Cardiac muscle cell (in vitro differentiated cells and primary cell): ENCODE results near the gene XKR7. TPM values are rescaled to one million over a fixed set of nuclear protein-coding genes. Genes with fewer than 3 reads are reported as not detected.

Source experiments
- DNase-seq, 2 donors: peaks; one replicate each; pipeline versions ENCODE4 v3.0.0 to v3.0.0-alpha.2; 2010 to 2017; ENCODE audit warnings: low read depth in 1 of 2, low spot score in 1 of 2
- H3K27ac ChIP-seq: fragments of 200-600 bp; sonication (generic); 2 replicates; pipeline ENCODE4 v1.5.1; 2016
- H3K27me3 ChIP-seq: fragments of 200-600 bp; sonication (generic); 2 replicates; pipeline ENCODE4 v1.6.0; 2016; ENCODE audit warnings: control low read depth
- H3K36me3 ChIP-seq: fragments of 200-600 bp; sonication (generic); 2 replicates; pipeline ENCODE4 v1.5.1; 2016; ENCODE audit warnings: control low read depth
- H3K4me1 ChIP-seq: fragments of 200-600 bp; sonication (generic); 2 replicates; pipeline ENCODE4 v1.8.1; 2017; ENCODE audit warnings: low read depth, mild to moderate bottlenecking, mixed run types
- H3K4me3 ChIP-seq: fragments of 200-600 bp; sonication (generic); 2 replicates; pipeline ENCODE4 v1.5.1; 2016; ENCODE audit warnings: mild to moderate bottlenecking
- H3K9me3 ChIP-seq: fragments of 200-600 bp; sonication (generic); 2 replicates; pipeline ENCODE4 v1.5.1; 2017; ENCODE audit warnings: low read depth, mild to moderate bottlenecking, control low read depth
- CTCF ChIP-seq: IDR thresholded peaks from 2 replicates; pipeline ENCODE4 v1.5.1; 2012; ENCODE audit warnings: low read depth, mild to moderate bottlenecking, low read length
- polyA plus RNA-seq: library from polyadenylated mRNA; unstranded; fragments of >200 nt; fragmentation: Nextera tagmentation; extraction: Ambion mirVana; gene quantifications from 2 replicates; pipeline ENCODE4 v1.2.1, GENCODE V29; 2016
- total RNA-seq: library from RNA; depleted of rRNA; stranded (reverse); fragments of >200 nt; gene quantifications from 2 replicates; pipeline ENCODE4 v1.2.3, GENCODE V29; 2016

The XKR7 gene
- total and polyA plus RNA-seq, 2 experiments from 2014 or later, result 0.03 TPM; not detected in 1

DNA sequence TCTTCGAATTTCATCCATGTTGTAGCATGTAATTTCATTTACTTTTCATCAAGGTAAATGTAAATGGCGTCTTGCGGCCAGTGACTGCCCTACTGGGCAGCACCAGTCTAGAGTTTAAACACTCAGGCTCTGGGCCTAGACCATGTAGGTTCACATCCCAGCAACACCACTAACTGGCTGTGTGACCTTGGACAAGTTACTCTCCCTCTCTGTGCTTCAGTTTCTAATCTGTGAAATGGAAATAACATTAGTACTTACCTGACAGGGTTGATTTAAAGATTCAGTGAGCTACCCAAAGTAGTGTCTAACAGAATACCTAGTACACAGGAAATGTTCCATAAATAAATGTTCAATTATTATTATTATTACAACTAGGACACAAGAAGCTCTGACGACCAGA lies 45.4 kb upstream of the XKR7 start:
- no peak for TF ChIP-seq CTCF
- Histone ChIP-seq H3K4me1 (peaks cover 17% of the 10 kb centered on the region), H3K27me3 (no peaks in the 10 kb centered on the region), H3K9me3 (no peaks in the 10 kb centered on the region), H3K27ac (no peak overlapping the region), H3K4me3 (no peak overlapping the region), H3K36me3 (no peaks in the 10 kb centered on the region)
- no peak for DNase-seq

- H3K9me3 ChIP-seq, result no peaks in the 10 kb centered on the region
- H3K36me3 ChIP-seq, result no peaks in the 10 kb centered on the region
- no peak for TF ChIP-seq CTCF
- H3K27me3 ChIP-seq, result no peaks in the 10 kb centered on the region
- peak in 1 of 2 donors; percentile 3 for DNase-seq
- H3K4me3 ChIP-seq, result no peak overlapping the region
- H3K4me1 ChIP-seq, result peaks cover 8% of the 10 kb centered on the region
- no peak overlapping the region for H3K27ac ChIP-seq
Measured at GRCh38 chr20:31923388-31924331, 44.3 kb upstream of the XKR7 start.

- H3K4me3 ChIP-seq, result no peak overlapping the region
- H3K9me3 ChIP-seq, result no peaks in the 10 kb centered on the region
- H3K27ac ChIP-seq, result no peak overlapping the region
- H3K36me3 ChIP-seq, result no peaks in the 10 kb centered on the region
- no peak for DNase-seq
- peaks cover 4% of the 10 kb centered on the region for H3K4me1 ChIP-seq
- no peak for TF ChIP-seq CTCF
- no peaks in the 10 kb centered on the region for H3K27me3 ChIP-seq
Measured at GRCh38 chr20:31924561-31924960, 43.4 kb upstream of the XKR7 start.

DNA sequence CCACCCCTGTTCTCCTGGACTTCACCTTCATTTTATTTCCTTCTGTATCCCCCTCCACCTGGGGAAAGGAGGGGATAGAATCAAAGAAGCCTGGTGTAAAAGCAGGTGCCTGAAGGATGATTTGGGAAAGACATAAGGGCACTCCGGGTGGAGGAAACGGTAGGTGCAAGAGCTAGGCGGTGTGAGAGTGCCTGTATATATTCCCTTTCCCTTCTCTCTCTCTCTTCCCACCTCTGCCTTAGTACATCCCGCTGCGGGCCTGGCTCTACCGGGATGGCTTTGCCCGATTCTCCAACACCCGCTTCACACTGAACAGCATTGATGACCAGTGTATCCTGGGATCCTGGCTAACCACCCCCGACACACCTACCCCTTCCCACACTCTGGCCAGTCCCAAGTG lies 42.3 kb upstream of the XKR7 start:
- Histone ChIP-seq H3K36me3 (no peaks in the 10 kb centered on the region), H3K27me3 (no peaks in the 10 kb centered on the region), H3K4me3 (no peak overlapping the region), H3K9me3 (no peaks in the 10 kb centered on the region), H3K27ac (no peak overlapping the region), H3K4me1 (no peaks in the 10 kb centered on the region)
- no peak for TF ChIP-seq CTCF
- DNase-seq, result no peak

- no peaks in the 10 kb centered on the region for H3K9me3 ChIP-seq
Measured at GRCh38 chr20:31926493-31926892, 41.5 kb upstream of the XKR7 start.

More at GRCh38 chr20:31926493-31926892, 41.5 kb upstream of the XKR7 start:
- no peak overlapping the region for H3K4me3 ChIP-seq
- no peaks in the 10 kb centered on the region for H3K36me3 ChIP-seq
- no peaks in the 10 kb centered on the region for H3K4me1 ChIP-seq
- no peak overlapping the region for H3K27ac ChIP-seq
- H3K27me3 ChIP-seq, result no peaks in the 10 kb centered on the region
- DNase-seq, result no peak
- TF ChIP-seq CTCF, result no peak
